PC-3 (cell line): ENCODE results near the gene REG4.

Experiments
- EZH2 ChIP-seq: fragments of 300-600 bp; sonication (generic); IDR thresholded peaks from one replicate; pipeline ENCODE4 v1.6.1; 2017; ENCODE audit warnings: antibody characterized with exemption, mild to moderate bottlenecking, low read length; ENCODE audit not compliant: unreplicated experiment
- TF ChIP-seq, protein P1 (sequence below): fragments of 300-600 bp; sonication (generic); conservative IDR thresholded peaks from 2 replicates; pipeline ENCODE4 v1.5.1; 2017; ENCODE audit warnings: antibody characterized with exemption, low read depth, mild to moderate bottlenecking, low read length

DNA sequence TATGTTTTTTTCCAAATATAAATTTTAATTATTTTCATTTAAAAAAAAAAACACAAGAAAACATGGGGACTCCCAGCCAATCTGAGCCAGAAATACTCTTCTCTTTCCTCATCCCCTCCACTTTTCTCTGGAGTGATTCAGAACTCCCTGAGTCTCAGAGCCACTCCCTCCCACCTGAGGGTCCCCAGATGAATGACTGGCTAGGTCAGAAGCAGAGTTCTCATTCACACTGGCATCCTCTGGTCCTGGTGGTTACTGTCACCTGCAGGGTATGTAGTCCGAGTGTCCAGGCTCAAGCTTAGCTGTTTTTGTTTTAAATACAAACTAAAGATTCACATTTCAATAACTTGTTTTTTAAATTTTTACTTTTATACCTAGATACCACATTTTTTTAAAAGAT, 48.9 kb downstream of the REG4 start:
- TF ChIP-seq, protein P1, sequence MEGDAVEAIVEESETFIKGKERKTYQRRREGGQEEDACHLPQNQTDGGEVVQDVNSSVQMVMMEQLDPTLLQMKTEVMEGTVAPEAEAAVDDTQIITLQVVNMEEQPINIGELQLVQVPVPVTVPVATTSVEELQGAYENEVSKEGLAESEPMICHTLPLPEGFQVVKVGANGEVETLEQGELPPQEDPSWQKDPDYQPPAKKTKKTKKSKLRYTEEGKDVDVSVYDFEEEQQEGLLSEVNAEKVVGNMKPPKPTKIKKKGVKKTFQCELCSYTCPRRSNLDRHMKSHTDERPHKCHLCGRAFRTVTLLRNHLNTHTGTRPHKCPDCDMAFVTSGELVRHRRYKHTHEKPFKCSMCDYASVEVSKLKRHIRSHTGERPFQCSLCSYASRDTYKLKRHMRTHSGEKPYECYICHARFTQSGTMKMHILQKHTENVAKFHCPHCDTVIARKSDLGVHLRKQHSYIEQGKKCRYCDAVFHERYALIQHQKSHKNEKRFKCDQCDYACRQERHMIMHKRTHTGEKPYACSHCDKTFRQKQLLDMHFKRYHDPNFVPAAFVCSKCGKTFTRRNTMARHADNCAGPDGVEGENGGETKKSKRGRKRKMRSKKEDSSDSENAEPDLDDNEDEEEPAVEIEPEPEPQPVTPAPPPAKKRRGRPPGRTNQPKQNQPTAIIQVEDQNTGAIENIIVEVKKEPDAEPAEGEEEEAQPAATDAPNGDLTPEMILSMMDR = no peak
- no peak for TF ChIP-seq EZH2
